Vagina (tissue), 2 donors: Measurements from ENCODE around the gene EML6. TPM values are rescaled to one million over a fixed set of nuclear protein-coding genes. Genes with fewer than 3 reads are reported as not detected.

Experiments
- DNase-seq, 2 donors: peaks; one replicate each; pipeline ENCODE4 v3.0.0-alpha.2; 2017; ENCODE audit errors: extremely low spot score in 2 of 2
- H3K27ac ChIP-seq: fragments of 200-600 bp; sonication (generic); one replicate; pipeline ENCODE4 v1.5.1; 2019
- H3K27me3 ChIP-seq: fragments of 200-600 bp; sonication (generic); one replicate; pipeline ENCODE4 v1.5.1; 2019
- H3K36me3 ChIP-seq, 2 donors: fragments of 200-600 bp; sonication (generic); one replicate each; pipeline ENCODE4 v1.5.1; 2017 to 2019
- H3K4me1 ChIP-seq: fragments of 200-600 bp; sonication (generic); one replicate; pipeline ENCODE4 v1.5.1; 2019
- H3K4me3 ChIP-seq, 2 donors: fragments of 200-600 bp; sonication (generic); 1 replicate in 1 of 2; 2 replicates in 1 of 2; pipeline ENCODE4 v1.5.1; 2016 to 2019
- H3K9me3 ChIP-seq: fragments of 200-600 bp; sonication (generic); one replicate; pipeline ENCODE4 v1.5.1; 2019
- POLR2A ChIP-seq, 2 donors: fragments of 450-650 bp; IDR thresholded peaks; one replicate each; pipeline ENCODE4 v1.6.1; 2017; ENCODE audit warnings: antibody characterized with exemption in 2 of 2, mild to moderate bottlenecking in 2 of 2, moderate library complexity in 2 of 2
- POLR2AphosphoS5 ChIP-seq, 2 donors: sonication (generic); formaldehyde crosslinking; IDR thresholded peaks; one replicate each; pipeline ENCODE4 v1.9.0; 2017; ENCODE audit warnings: antibody characterized with exemption in 2 of 2, mild to moderate bottlenecking in 2 of 2, low read depth in 1 of 2; ENCODE audit not compliant: insufficient read depth in 1 of 2
- intact Hi-C: fragments of 100-400 bp; cut with DNase I; formaldehyde crosslinking; loops from one replicate; pipeline ENCODE4 v1.15.1; 2023
- total RNA-seq: library from RNA; depleted of rRNA; stranded (reverse); fragments of >200 nt; gene quantifications from one replicate; pipeline ENCODE4 v1.2.3, GENCODE V29; 2016
- TF ChIP-seq, protein P1 (sequence below), 3 experiments: fragments of 450-650 bp in 2 of 3; fragments of 200-600 bp in 1 of 3; sonication (generic) in 1 of 3; IDR thresholded peaks; one replicate each; pipeline ENCODE4 v1.5.1; 2017 to 2019; ENCODE audit warnings: antibody characterized with exemption in 3 of 3, mild to moderate bottlenecking in 2 of 3, moderate library complexity in 2 of 3

The EML6 gene
- total RNA-seq, 1 donor from 2014 or later, result 1.7 TPM

DNA sequence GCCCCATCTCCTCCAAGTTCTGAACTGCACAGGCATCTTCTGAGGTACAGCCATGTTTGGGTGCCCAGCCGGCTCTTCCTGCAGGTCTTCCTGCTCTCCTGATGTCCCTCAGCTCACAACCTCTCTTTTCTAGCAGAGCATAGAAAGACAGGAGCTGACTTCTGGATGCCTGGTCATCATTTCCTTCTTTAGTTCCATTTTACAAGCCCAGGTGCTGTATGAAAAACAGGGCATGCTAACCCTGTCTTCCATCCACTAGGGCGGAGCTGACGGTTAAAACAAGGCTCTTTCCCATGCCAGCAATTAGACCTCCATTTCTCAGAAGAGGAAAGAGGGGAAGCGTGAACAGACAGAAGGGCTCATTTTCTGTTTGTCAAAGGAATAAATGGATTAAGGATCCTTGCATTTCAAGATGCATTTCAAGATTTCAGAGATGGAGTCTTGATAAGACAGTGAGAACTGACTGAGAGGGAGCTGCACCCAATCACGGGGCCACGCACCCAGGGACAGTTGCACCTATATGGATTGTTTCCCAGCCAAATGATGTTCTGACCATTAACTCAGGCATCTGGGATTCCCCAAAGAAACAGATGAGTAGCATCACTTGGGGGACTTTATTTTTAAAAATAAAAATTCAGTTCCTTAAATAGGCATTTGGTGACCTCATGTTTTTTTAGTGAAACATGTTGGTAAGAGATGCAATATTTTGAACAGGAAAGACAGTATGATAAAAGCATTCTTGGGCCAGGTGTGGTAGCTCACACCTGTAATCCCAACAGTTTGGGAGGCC, 45.8 kb upstream of the EML6 start:
- no peaks in the 10 kb centered on the region for H3K9me3 ChIP-seq
- intact Hi-C loops, result no loop called here
- no peaks in the 10 kb centered on the region for H3K27me3 ChIP-seq
- no peak overlapping the region for H3K27ac ChIP-seq
- H3K4me1 ChIP-seq, result peaks cover 20% of the 10 kb centered on the region
- TF ChIP-seq, protein P1, sequence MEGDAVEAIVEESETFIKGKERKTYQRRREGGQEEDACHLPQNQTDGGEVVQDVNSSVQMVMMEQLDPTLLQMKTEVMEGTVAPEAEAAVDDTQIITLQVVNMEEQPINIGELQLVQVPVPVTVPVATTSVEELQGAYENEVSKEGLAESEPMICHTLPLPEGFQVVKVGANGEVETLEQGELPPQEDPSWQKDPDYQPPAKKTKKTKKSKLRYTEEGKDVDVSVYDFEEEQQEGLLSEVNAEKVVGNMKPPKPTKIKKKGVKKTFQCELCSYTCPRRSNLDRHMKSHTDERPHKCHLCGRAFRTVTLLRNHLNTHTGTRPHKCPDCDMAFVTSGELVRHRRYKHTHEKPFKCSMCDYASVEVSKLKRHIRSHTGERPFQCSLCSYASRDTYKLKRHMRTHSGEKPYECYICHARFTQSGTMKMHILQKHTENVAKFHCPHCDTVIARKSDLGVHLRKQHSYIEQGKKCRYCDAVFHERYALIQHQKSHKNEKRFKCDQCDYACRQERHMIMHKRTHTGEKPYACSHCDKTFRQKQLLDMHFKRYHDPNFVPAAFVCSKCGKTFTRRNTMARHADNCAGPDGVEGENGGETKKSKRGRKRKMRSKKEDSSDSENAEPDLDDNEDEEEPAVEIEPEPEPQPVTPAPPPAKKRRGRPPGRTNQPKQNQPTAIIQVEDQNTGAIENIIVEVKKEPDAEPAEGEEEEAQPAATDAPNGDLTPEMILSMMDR (IDR thresholded peaks at IDR 0.05), result no peak
- TF ChIP-seq POLR2A (IDR thresholded peaks at IDR 0.05) (no peak), POLR2AphosphoS5 (IDR thresholded peaks at IDR 0.05; ENCODE audit: insufficient read depth in 1 of 2, low read depth in 1 of 2) (no peak)
- DNase-seq, result no peak
- no peak overlapping the region for H3K4me3 ChIP-seq
- no peaks in the 10 kb centered on the region for H3K36me3 ChIP-seq

GRCh38 chr2:54678719-54679118, 44.7 kb upstream of the EML6 start:
- H3K27ac ChIP-seq, result no peak overlapping the region
- intact Hi-C loops, result no loop called here
- H3K9me3 ChIP-seq, result no peaks in the 10 kb centered on the region
- H3K4me1 ChIP-seq, result peaks cover 11% of the 10 kb centered on the region
- no peak for DNase-seq
- H3K4me3 ChIP-seq, result no peak overlapping the region
- TF ChIP-seq POLR2AphosphoS5 (IDR thresholded peaks at IDR 0.05; ENCODE audit: insufficient read depth in 1 of 2, low read depth in 1 of 2), result no peak
- TF ChIP-seq, protein P1 (IDR thresholded peaks at IDR 0.05), result no peak
- no peak for TF ChIP-seq POLR2A (IDR thresholded peaks at IDR 0.05)
- no peaks in the 10 kb centered on the region for H3K36me3 ChIP-seq
- H3K27me3 ChIP-seq, result no peaks in the 10 kb centered on the region

DNA sequence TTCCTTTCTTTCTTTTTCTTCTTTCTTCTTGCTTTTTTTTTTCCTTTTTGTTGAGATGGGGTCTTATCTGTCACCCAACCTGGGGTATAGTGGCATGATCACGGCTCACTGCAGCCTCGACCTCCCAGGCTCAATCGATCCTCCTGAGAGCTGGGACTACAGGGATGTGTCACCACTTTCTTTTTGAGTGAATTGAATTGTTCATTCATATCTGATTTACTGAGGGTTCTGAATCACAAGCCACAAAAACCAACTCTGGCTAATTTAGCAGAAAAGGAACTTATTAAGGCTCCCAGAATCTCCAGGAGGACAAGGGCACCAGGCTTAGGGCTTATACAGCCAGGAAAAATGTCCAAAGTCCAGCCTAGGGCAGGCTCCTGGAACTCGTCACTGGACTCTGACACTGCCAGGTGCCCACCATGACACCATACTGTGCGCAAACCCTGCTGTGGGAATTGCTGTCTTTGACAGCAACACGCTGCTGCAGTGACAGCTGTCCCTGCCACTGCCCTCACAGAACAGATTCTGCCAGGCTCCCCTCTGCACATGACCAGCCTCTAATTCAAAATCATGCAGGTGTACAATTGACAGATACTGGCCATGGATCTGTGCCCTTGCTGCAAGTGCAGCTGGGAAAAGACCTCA, 42.9 kb upstream of the EML6 start:
- H3K4me3 ChIP-seq, result no peak overlapping the region
- TF ChIP-seq POLR2AphosphoS5 (IDR thresholded peaks at IDR 0.05; ENCODE audit: insufficient read depth in 1 of 2, low read depth in 1 of 2), result no peak
- no peak for TF ChIP-seq POLR2A (IDR thresholded peaks at IDR 0.05)
- TF ChIP-seq, protein P1 (IDR thresholded peaks at IDR 0.05), result no peak
- H3K36me3 ChIP-seq, result no peaks in the 10 kb centered on the region
- no peak overlapping the region for H3K27ac ChIP-seq
- H3K27me3 ChIP-seq, result no peaks in the 10 kb centered on the region
- no peak for DNase-seq
- H3K9me3 ChIP-seq, result no peaks in the 10 kb centered on the region
- no peaks in the 10 kb centered on the region for H3K4me1 ChIP-seq
- intact Hi-C loops, result loop anchor here (2.0 kb wide), 1 partner anchor 24 kb away; no protein-coding TSS in a partner anchor

GRCh38 chr2:54681416-54681815, 42.0 kb upstream of the EML6 start:
- TF ChIP-seq, protein P1 (IDR thresholded peaks at IDR 0.05), result no peak
- TF ChIP-seq POLR2A (IDR thresholded peaks at IDR 0.05) (no peak), POLR2AphosphoS5 (IDR thresholded peaks at IDR 0.05; ENCODE audit: insufficient read depth in 1 of 2, low read depth in 1 of 2) (no peak)
- intact Hi-C loops, result loop anchor here (2.0 kb wide), 1 partner anchor 25 kb away; no protein-coding TSS in a partner anchor
- H3K4me3 ChIP-seq, result no peak overlapping the region
- DNase-seq, result no peak
- no peak overlapping the region for H3K27ac ChIP-seq
- no peaks in the 10 kb centered on the region for H3K27me3 ChIP-seq
- H3K36me3 ChIP-seq, result no peaks in the 10 kb centered on the region
- H3K4me1 ChIP-seq, result no peaks in the 10 kb centered on the region
- H3K9me3 ChIP-seq, result no peaks in the 10 kb centered on the region

- TF ChIP-seq, protein P1 (IDR thresholded peaks at IDR 0.05), result no peak
- TF ChIP-seq POLR2AphosphoS5 (IDR thresholded peaks at IDR 0.05; ENCODE audit: insufficient read depth in 1 of 2, low read depth in 1 of 2), result no peak
- no peak for TF ChIP-seq POLR2A (IDR thresholded peaks at IDR 0.05)
- intact Hi-C loops, result no loop called here
These were observed 39.9 kb upstream of the EML6 start for GRCh38 chr2:54683596-54683995.

More at GRCh38 chr2:54683596-54683995, 39.9 kb upstream of the EML6 start:
- no peak for DNase-seq
- Histone ChIP-seq H3K27me3 (no peaks in the 10 kb centered on the region), H3K36me3 (no peaks in the 10 kb centered on the region), H3K4me3 (no peak overlapping the region), H3K4me1 (no peaks in the 10 kb centered on the region), H3K9me3 (no peaks in the 10 kb centered on the region), H3K27ac (no peak overlapping the region)
